ENCODE measurements around the gene HABP4.

DNA sequence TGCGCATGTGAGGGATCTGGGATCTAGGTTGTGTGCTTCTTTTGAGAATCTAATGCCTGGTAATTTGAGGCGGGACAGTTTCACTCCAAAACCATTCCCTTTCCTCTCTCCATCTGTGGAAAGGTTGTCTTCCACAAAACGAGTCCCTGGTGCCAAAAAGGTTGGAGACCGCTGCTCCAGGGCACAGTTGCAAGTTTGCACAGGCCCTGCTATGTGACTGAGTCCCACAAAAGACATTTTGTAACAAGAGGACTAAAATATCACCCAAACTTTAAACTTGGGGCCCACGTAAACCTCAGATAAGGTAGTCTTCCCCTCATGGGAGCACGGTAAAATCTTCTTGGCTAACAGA, 26.0 kb upstream of the HABP4 start:
- TF ChIP-seq, protein P1, sequence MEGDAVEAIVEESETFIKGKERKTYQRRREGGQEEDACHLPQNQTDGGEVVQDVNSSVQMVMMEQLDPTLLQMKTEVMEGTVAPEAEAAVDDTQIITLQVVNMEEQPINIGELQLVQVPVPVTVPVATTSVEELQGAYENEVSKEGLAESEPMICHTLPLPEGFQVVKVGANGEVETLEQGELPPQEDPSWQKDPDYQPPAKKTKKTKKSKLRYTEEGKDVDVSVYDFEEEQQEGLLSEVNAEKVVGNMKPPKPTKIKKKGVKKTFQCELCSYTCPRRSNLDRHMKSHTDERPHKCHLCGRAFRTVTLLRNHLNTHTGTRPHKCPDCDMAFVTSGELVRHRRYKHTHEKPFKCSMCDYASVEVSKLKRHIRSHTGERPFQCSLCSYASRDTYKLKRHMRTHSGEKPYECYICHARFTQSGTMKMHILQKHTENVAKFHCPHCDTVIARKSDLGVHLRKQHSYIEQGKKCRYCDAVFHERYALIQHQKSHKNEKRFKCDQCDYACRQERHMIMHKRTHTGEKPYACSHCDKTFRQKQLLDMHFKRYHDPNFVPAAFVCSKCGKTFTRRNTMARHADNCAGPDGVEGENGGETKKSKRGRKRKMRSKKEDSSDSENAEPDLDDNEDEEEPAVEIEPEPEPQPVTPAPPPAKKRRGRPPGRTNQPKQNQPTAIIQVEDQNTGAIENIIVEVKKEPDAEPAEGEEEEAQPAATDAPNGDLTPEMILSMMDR (IDR thresholded peaks at IDR 0.05) = no peak
- TF ChIP-seq FOXJ3 (CRISPR knock-in tag; IDR thresholded peaks at IDR 0.05; ENCODE audit: borderline replicate concordance) (no peak), GTF2I (CRISPR knock-in tag; conservative IDR thresholded peaks at IDR 0.05) (no peak), CREB1 (CRISPR knock-in tag; IDR thresholded peaks at IDR 0.05) (no peak), JUN (CRISPR knock-in tag; IDR thresholded peaks at IDR 0.05) (no peak), TP53 (CRISPR knock-in tag; IDR thresholded peaks at IDR 0.05) (no peak), ZNF232 (CRISPR knock-in tag; IDR thresholded peaks at IDR 0.05) (no peak), NFYB (CRISPR knock-in tag; conservative IDR thresholded peaks at IDR 0.05; ENCODE audit: low read depth) (no peak), KAT7 (CRISPR knock-in tag; IDR thresholded peaks at IDR 0.05; ENCODE audit: borderline replicate concordance) (no peak)
- TF ChIP-seq, protein P2, sequence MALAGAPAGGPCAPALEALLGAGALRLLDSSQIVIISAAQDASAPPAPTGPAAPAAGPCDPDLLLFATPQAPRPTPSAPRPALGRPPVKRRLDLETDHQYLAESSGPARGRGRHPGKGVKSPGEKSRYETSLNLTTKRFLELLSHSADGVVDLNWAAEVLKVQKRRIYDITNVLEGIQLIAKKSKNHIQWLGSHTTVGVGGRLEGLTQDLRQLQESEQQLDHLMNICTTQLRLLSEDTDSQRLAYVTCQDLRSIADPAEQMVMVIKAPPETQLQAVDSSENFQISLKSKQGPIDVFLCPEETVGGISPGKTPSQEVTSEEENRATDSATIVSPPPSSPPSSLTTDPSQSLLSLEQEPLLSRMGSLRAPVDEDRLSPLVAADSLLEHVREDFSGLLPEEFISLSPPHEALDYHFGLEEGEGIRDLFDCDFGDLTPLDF (CRISPR knock-in tag; IDR thresholded peaks at IDR 0.05) = no peak
- TF ChIP-seq, protein P3, sequence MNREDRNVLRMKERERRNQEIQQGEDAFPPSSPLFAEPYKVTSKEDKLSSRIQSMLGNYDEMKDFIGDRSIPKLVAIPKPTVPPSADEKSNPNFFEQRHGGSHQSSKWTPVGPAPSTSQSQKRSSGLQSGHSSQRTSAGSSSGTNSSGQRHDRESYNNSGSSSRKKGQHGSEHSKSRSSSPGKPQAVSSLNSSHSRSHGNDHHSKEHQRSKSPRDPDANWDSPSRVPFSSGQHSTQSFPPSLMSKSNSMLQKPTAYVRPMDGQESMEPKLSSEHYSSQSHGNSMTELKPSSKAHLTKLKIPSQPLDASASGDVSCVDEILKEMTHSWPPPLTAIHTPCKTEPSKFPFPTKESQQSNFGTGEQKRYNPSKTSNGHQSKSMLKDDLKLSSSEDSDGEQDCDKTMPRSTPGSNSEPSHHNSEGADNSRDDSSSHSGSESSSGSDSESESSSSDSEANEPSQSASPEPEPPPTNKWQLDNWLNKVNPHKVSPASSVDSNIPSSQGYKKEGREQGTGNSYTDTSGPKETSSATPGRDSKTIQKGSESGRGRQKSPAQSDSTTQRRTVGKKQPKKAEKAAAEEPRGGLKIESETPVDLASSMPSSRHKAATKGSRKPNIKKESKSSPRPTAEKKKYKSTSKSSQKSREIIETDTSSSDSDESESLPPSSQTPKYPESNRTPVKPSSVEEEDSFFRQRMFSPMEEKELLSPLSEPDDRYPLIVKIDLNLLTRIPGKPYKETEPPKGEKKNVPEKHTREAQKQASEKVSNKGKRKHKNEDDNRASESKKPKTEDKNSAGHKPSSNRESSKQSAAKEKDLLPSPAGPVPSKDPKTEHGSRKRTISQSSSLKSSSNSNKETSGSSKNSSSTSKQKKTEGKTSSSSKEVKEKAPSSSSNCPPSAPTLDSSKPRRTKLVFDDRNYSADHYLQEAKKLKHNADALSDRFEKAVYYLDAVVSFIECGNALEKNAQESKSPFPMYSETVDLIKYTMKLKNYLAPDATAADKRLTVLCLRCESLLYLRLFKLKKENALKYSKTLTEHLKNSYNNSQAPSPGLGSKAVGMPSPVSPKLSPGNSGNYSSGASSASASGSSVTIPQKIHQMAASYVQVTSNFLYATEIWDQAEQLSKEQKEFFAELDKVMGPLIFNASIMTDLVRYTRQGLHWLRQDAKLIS (CRISPR knock-in tag; IDR thresholded peaks at IDR 0.05; ENCODE audit: borderline replicate concordance) = no peak
